ENCODE data around the gene CNN2.
A peak's percentile ranks its signal among the peaks of the same experiment; 100 is the strongest.

Gene CNN2

GRCh38 chr19:1073063-1073955 lies 46.9 kb downstream of the CNN2 start:
- no peak for DNase-seq (ENCODE audit: low read depth in 1 of 2, low spot score in 1 of 2)
- in situ Hi-C loops (cut with HindIII; ENCODE audit: low pct_unique_long_range_greater_than_20kb, low sequenced_read_pairs): no loop called here
- no peak for TF ChIP-seq JUND (IDR thresholded peaks at IDR 0.05; ENCODE audit: low read depth)

GRCh38 chr19:1073956-1074517 lies 47.6 kb downstream of the CNN2 start:
- DNase-seq (ENCODE audit: low read depth in 1 of 2, low spot score in 1 of 2): no peak
- no peak for TF ChIP-seq JUND (IDR thresholded peaks at IDR 0.05; ENCODE audit: low read depth)
- in situ Hi-C loops (cut with HindIII; ENCODE audit: low pct_unique_long_range_greater_than_20kb, low sequenced_read_pairs): no loop called here

DNA sequence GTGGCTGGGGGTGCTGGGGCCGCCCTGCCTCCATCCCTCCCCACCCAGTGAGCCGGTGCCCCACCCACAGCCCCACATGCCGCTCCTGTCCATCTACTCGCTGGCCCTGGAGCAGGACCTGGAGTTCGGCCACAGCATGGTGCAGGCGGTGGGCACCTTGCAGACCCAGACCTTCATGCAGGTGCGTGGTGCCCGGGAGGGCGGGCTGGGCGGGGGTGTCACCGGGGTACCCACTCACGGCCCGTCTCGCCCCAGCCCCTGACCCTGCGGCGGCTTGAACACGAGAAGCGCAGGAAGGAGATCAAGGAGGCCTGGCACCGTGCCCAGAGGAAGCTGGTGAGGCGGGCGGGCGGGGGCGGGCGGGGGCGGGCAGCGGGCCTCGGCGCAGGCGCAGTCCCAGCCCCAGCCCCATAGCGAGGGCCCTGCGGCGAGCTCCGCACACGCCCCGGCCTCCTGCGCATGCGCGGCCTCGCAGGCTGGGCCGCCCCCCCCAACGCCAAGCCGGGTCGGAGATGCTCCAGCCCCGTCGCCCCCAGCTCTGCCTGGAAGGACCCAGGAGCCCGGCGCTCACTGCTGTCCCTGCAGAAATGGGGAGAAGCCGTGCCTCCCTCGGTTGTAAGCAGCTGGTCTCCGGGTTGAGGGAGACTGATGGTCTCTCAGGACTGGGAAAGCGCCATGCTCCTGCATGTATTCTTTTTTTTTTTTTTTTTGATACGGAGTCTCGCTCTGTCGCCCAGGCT lies 48.3 kb downstream of the CNN2 start:
- in situ Hi-C loops (cut with HindIII; ENCODE audit: low pct_unique_long_range_greater_than_20kb, low sequenced_read_pairs): no loop called here
- TF ChIP-seq JUND (IDR thresholded peaks at IDR 0.05; ENCODE audit: low read depth): no peak
- peak; percentile 83 to 87 for DNase-seq (ENCODE audit: low read depth in 1 of 2, low spot score in 1 of 2)

DNA sequence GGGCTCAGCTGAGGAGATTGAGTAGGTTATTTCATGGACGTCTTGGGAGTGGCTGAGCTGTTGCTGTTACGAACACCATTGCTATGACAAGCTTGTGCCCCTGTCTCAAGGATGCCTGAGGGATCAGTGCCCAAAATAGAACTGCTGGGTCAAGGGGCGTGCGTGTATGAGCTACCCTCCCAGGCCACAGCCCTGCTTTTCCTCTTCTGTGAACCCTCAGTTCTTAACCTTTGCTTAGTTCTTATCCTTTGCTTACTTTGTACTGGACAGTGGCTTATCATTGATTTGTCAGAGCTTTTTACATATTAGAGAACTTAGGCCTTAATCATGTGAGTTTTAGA lies 49.6 kb downstream of the CNN2 start:
- in situ Hi-C loops (cut with HindIII; ENCODE audit: low pct_unique_long_range_greater_than_20kb, low sequenced_read_pairs): no loop called here
- no peak for TF ChIP-seq JUND (IDR thresholded peaks at IDR 0.05; ENCODE audit: low read depth)
- DNase-seq (ENCODE audit: low read depth in 1 of 2, low spot score in 1 of 2): no peak

GRCh38 chr19:1076951-1077350 lies 50.5 kb downstream of the CNN2 start:
- in situ Hi-C loops (cut with HindIII; ENCODE audit: low pct_unique_long_range_greater_than_20kb, low sequenced_read_pairs): no loop called here
- TF ChIP-seq JUND (IDR thresholded peaks at IDR 0.05; ENCODE audit: low read depth): no peak
- DNase-seq (ENCODE audit: low read depth in 1 of 2, low spot score in 1 of 2): no peak

DNA sequence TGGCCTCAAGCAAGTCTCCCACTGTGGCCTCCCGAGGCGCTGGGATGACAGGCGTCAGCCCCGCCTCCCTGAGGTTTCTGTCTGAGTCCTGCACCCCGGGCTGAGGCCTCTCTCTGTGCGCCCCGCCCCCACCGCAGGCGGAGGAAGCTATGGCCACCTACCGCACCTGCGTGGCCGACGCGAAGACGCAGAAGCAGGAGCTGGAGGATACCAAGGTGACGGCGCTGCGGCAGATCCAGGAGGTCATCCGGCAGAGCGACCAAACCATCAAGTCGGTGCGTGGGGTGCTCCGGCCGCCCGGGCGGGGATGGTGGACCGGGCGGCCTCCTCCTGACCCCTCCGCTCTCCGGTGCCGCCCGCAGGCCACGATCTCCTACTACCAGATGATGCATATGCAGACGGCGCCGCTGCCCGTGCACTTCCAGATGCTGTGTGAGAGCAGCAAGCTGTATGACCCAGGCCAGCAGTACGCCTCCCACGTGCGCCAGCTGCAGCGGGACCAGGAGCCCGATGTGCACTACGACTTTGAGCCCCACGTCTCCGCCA lies 53.2 kb downstream of the CNN2 start:
- TF ChIP-seq JUND (IDR thresholded peaks at IDR 0.05; ENCODE audit: low read depth): no peak
- in situ Hi-C loops (cut with HindIII; ENCODE audit: low pct_unique_long_range_greater_than_20kb, low sequenced_read_pairs): no loop called here
- no peak for DNase-seq (ENCODE audit: low read depth in 1 of 2, low spot score in 1 of 2)

- DNase-seq (ENCODE audit: low read depth in 1 of 2, low spot score in 1 of 2): no peak
- in situ Hi-C loops (cut with HindIII; ENCODE audit: low pct_unique_long_range_greater_than_20kb, low sequenced_read_pairs): no loop called here
- no peak for TF ChIP-seq JUND (IDR thresholded peaks at IDR 0.05; ENCODE audit: low read depth)
Measured at GRCh38 chr19:1080360-1081161, 54.2 kb downstream of the CNN2 start.

- TF ChIP-seq JUND (IDR thresholded peaks at IDR 0.05; ENCODE audit: low read depth): no peak
- DNase-seq (ENCODE audit: low read depth in 1 of 2, low spot score in 1 of 2): no peak
- in situ Hi-C loops (cut with HindIII; ENCODE audit: low pct_unique_long_range_greater_than_20kb, low sequenced_read_pairs): no loop called here
Measured at GRCh38 chr19:1081301-1082164, 55.1 kb downstream of the CNN2 start.

- peak; percentile 88 to 96 for DNase-seq (ENCODE audit: low read depth in 1 of 2, low spot score in 1 of 2)
- in situ Hi-C loops (cut with HindIII; ENCODE audit: low pct_unique_long_range_greater_than_20kb, low sequenced_read_pairs): no loop called here
- TF ChIP-seq JUND (IDR thresholded peaks at IDR 0.05; ENCODE audit: low read depth): no peak
Measured at GRCh38 chr19:1082165-1082927, 55.9 kb downstream of the CNN2 start.

DNA sequence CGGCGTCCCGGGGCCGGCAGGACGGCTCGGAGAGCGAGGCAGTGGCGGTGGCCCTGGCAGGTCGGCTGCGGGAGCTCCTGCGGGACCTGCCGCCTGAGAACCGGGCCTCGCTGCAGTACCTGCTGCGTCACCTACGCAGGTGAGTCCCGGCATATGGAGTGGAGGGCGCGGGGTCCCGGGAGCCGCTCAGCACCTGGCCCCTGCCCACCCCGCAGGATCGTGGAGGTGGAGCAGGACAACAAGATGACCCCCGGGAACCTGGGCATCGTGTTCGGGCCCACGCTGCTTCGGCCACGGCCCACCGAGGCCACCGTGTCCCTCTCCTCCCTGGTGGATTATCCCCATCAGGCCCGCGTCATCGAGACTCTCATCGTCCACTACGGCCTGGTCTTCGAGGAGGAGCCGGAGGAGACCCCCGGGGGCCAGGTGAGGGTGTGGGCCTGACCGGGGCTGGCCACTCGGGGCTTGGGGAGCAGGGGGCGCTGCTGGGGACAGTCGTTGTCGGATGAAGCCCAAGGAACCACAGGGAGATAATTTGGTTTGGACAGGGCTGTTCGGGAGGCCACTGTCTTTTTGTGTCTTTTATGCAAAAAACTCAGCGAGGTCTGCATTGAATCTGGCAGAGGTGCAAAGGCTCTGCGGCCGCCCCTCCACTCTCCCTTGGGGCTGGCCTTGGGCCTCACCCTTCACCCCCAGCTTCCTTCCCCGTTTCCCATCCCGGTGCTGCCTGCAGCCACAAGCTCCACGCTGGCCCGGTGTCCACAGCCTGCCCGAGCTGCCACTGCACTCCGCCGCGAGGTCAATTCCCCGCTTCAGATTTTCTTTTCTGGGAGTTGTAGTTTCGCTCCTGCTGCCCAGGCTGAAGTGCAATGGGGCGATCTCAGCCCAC lies 56.8 kb downstream of the CNN2 start:
- DNase-seq (ENCODE audit: low read depth in 1 of 2, low spot score in 1 of 2): no peak
- in situ Hi-C loops (cut with HindIII; ENCODE audit: low pct_unique_long_range_greater_than_20kb, low sequenced_read_pairs): no loop called here
- TF ChIP-seq JUND (IDR thresholded peaks at IDR 0.05; ENCODE audit: low read depth): no peak

Data from T47D (cell line).